Measurements from ENCODE around the gene HSH2D. TPM values are rescaled to one million over a fixed set of nuclear protein-coding genes. Genes with fewer than 3 reads are reported as not detected.
"Not testable (repeated sequence)": the region's sequence is repeated elsewhere in the genome, so short reads cannot be mapped to it uniquely, and the experiment has no call there.

The HSH2D gene
- total and polyA plus RNA-seq, 4 donors: 0.10 to 2.5 (median 1.3) TPM

GRCh38 chr19:16168465-16169081, 25.1 kb downstream of the HSH2D start:
- H3K4me1 ChIP-seq (ENCODE audit: control insufficient read depth in 1 of 2, insufficient read depth in 2 of 2, low read length in 2 of 2): no peaks in the 10 kb centered on the region
- no peak overlapping the region for H3K4me3 ChIP-seq (ENCODE audit: low read length in 2 of 2)
- H3K36me3 ChIP-seq (ENCODE audit: control insufficient read depth in 1 of 2, insufficient read depth in 2 of 2, low read length in 1 of 2): no peaks in the 10 kb centered on the region
- H3K27me3 ChIP-seq (ENCODE audit: control insufficient read depth in 1 of 2, insufficient read depth in 2 of 2, low read length in 1 of 2): no peaks in the 10 kb centered on the region
- intact Hi-C loops (cut with DNase I): no loop called here
- H3K27ac ChIP-seq (ENCODE audit: low read depth in 1 of 2, low read length in 2 of 2): no peak overlapping the region
- ATAC-seq (ENCODE audit: low FRiP score) (no peak), DNase-seq (no peak)
- H3K9me3 ChIP-seq (ENCODE audit: control insufficient read depth, low read length): no peaks in the 10 kb centered on the region
- 50 to 56% methylated on average over 2 of the region's 2 CpGs for WGBS, 2 donors

DNA sequence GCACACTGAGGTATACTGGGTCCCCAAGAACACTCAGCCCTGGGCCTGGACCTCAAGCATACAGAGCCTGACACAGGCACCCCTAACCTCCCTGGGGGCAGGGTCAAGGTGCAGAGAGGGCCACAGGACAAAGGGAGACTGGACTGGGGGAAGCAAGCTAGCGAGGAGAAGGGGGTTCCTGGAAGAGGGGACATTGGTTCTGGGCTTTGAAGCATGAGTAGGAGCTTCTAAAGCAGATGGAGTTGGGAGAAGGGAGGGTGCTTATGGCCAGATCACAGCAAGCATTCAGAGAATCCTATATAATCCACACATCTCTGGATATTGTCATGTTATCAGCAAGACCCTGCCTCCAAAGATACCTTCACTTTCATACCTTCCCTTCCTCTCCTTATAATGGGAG, 26.6 kb downstream of the HSH2D start:
- no peaks in the 10 kb centered on the region for H3K27me3 ChIP-seq (ENCODE audit: control insufficient read depth in 1 of 2, insufficient read depth in 2 of 2, low read length in 1 of 2)
- no peak for ATAC-seq (ENCODE audit: low FRiP score)
- no peaks in the 10 kb centered on the region for H3K4me1 ChIP-seq (ENCODE audit: control insufficient read depth in 1 of 2, insufficient read depth in 2 of 2, low read length in 2 of 2)
- WGBS, 2 donors: 69 to 85% methylated on average over 1 of the region's 1 CpG
- H3K4me3 ChIP-seq (ENCODE audit: low read length in 2 of 2): no peak overlapping the region
- intact Hi-C loops (cut with DNase I): no loop called here
- no peak for DNase-seq
- H3K27ac ChIP-seq (ENCODE audit: low read depth in 1 of 2, low read length in 2 of 2): no peak overlapping the region
- no peaks in the 10 kb centered on the region for H3K9me3 ChIP-seq (ENCODE audit: control insufficient read depth, low read length)
- H3K36me3 ChIP-seq (ENCODE audit: control insufficient read depth in 1 of 2, insufficient read depth in 2 of 2, low read length in 1 of 2): no peaks in the 10 kb centered on the region

DNA sequence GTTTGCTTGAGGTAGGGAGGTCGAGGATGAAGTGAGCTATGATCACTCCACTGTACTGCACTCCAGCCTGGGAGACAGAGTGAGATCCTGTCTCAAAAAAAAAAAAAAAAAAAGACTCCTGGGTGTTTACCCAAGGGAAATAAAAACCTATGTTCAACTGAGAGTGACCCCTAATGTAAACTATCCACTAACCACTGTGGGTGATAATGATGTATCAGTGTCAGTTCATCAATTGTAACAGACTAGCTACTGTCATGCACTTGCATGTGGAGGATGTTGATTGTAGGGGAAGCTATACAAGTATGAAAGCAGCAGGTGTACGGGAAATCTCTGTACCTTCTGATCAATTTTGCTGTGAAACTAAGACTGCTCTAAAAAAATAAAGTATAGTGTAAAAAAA, 32.5 kb downstream of the HSH2D start:
- no peaks in the 10 kb centered on the region for H3K4me1 ChIP-seq (ENCODE audit: control insufficient read depth in 1 of 2, insufficient read depth in 2 of 2, low read length in 2 of 2)
- H3K9me3 ChIP-seq (ENCODE audit: control insufficient read depth, low read length): peaks cover 2% of the 10 kb centered on the region
- H3K27me3 ChIP-seq (ENCODE audit: control insufficient read depth in 1 of 2, insufficient read depth in 2 of 2, low read length in 1 of 2): no peaks in the 10 kb centered on the region
- 62% methylated on average over 2 of the region's 2 CpGs for WGBS, 2 donors
- no peak for ATAC-seq (ENCODE audit: low FRiP score)
- DNase-seq: no peak
- H3K27ac ChIP-seq (ENCODE audit: low read depth in 1 of 2, low read length in 2 of 2): no peak overlapping the region
- H3K4me3 ChIP-seq (ENCODE audit: low read length in 2 of 2): no peak overlapping the region
- no peaks in the 10 kb centered on the region for H3K36me3 ChIP-seq (ENCODE audit: control insufficient read depth in 1 of 2, insufficient read depth in 2 of 2, low read length in 1 of 2)
- intact Hi-C loops (cut with DNase I): no loop called here

- 83 to 91% methylated on average over 5 of the region's 5 CpGs for WGBS, 2 donors
- ATAC-seq (ENCODE audit: low FRiP score); H3K4me1 ChIP-seq (ENCODE audit: control insufficient read depth in 1 of 2, insufficient read depth in 2 of 2, low read length in 2 of 2): not testable (repeated sequence)
Measured at GRCh38 chr19:16178866-16179265, 35.4 kb downstream of the HSH2D start.

DNA sequence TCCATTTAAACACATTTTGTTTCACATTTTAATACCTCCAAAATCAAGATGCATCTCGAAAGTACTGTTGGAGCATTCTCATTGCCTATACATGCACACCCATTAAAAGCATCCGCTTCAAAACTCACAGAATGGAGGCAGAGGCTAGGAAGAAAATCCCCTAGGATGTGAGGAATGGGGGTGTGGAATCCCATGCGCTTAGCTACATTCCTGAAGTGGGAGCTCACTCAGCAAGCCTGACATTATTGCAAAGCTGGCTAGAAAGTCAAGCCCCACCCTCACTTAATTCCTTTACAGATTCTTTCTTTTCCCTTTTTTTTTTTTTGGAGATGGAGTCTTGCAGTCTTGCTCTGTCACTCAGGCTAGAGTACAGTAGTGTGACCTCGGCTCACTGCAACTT, 37.1 kb downstream of the HSH2D start:
- H3K9me3 ChIP-seq (ENCODE audit: control insufficient read depth, low read length): peaks cover 2% of the 10 kb centered on the region
- H3K4me3 ChIP-seq (ENCODE audit: low read length in 2 of 2): no peak overlapping the region
- ATAC-seq (ENCODE audit: low FRiP score): no peak
- no peak overlapping the region for H3K27ac ChIP-seq (ENCODE audit: low read depth in 1 of 2, low read length in 2 of 2)
- intact Hi-C loops (cut with DNase I): loop anchor here (5.0 to 10.0 kb wide), 3 partner anchors 66 to 553 kb away; partner anchors contain the start of gene RAB8A (in 2 of the 2)
- no peak for DNase-seq
- H3K27me3 ChIP-seq (ENCODE audit: control insufficient read depth in 1 of 2, insufficient read depth in 2 of 2, low read length in 1 of 2): no peaks in the 10 kb centered on the region
- no peaks in the 10 kb centered on the region for H3K36me3 ChIP-seq (ENCODE audit: control insufficient read depth in 1 of 2, insufficient read depth in 2 of 2, low read length in 1 of 2)
- H3K4me1 ChIP-seq (ENCODE audit: control insufficient read depth in 1 of 2, insufficient read depth in 2 of 2, low read length in 2 of 2): no peaks in the 10 kb centered on the region
- 12 to 19% methylated on average over 4 of the region's 4 CpGs for WGBS, 2 donors

More at GRCh38 chr19:16178866-16179265, 35.4 kb downstream of the HSH2D start:
- DNase-seq; H3K9me3 ChIP-seq (ENCODE audit: control insufficient read depth, low read length); H3K36me3 ChIP-seq (ENCODE audit: control insufficient read depth in 1 of 2, insufficient read depth in 2 of 2, low read length in 1 of 2); H3K27ac ChIP-seq (ENCODE audit: low read depth in 1 of 2, low read length in 2 of 2); intact Hi-C loops (cut with DNase I); H3K27me3 ChIP-seq (ENCODE audit: control insufficient read depth in 1 of 2, insufficient read depth in 2 of 2, low read length in 1 of 2); H3K4me3 ChIP-seq (ENCODE audit: low read length in 2 of 2): not testable (repeated sequence)

DNA sequence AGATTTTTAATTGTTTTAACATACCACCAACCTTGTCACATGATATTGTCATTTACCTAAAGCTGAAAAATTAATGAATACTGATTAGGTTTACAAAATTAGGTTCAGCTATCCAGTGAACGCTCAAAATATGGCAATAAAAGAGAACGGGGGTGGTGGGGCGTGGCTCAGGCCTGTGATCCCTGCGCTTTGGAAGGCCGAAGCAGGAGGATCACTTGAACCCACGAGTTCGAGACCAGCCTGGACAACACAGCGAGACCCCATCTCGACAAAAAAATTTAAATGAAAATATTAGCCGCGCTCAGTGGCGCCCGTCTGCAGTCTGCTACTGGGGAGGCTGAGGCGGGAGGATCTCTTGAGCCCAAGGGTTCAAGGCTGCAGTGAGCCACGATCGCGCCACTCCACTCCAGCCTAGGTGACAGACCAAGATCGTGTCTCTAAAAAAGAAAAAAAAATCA, 41.2 kb downstream of the HSH2D start:
- Histone ChIP-seq H3K9me3 (ENCODE audit: control insufficient read depth, low read length) (no peaks in the 10 kb centered on the region), H3K4me3 (ENCODE audit: low read length in 2 of 2) (no peak overlapping the region), H3K36me3 (ENCODE audit: control insufficient read depth in 1 of 2, insufficient read depth in 2 of 2, low read length in 1 of 2) (no peaks in the 10 kb centered on the region), H3K27me3 (ENCODE audit: control insufficient read depth in 1 of 2, insufficient read depth in 2 of 2, low read length in 1 of 2) (no peaks in the 10 kb centered on the region), H3K4me1 (ENCODE audit: control insufficient read depth in 1 of 2, insufficient read depth in 2 of 2, low read length in 2 of 2) (no peaks in the 10 kb centered on the region), H3K27ac (ENCODE audit: low read depth in 1 of 2, low read length in 2 of 2) (no peak overlapping the region)
- ATAC-seq (ENCODE audit: low FRiP score): no peak
- DNase-seq: no peak
- intact Hi-C loops (cut with DNase I): loop anchor here (1.0 to 10.0 kb wide), 5 partner anchors 13 to 557 kb away; partner anchors contain the start of genes RAB8A (in 2 of the 2) and AP1M1 (in 1 of the 2)
- WGBS, 2 donors: 40 to 42% methylated on average over 18 of the region's 18 CpGs

GRCh38 chr19:16185123-16185767, 41.8 kb downstream of the HSH2D start, which contains the start of gene FAM32A:
FAM32A (plus strand) TSS chr19:16185410; CDS start chr19:16185443, 33 bp downstream.
- peak; percentile 99 for DNase-seq
- H3K4me3 ChIP-seq (ENCODE audit: low read length in 2 of 2): peak within 1 kb of the TSS; percentile 76 to 99
- intact Hi-C loops (cut with DNase I): loop anchor here (1.0 to 10.0 kb wide), 3 partner anchors 12 to 348 kb away; partner anchors contain the start of genes AP1M1 (in 1 of the 2) and RAB8A (in 1 of the 2)
- 0% methylated on average over 39 of the region's 39 CpGs for WGBS, 2 donors
- no peaks in the 10 kb centered on the region for H3K9me3 ChIP-seq (ENCODE audit: control insufficient read depth, low read length)
- H3K27ac ChIP-seq (ENCODE audit: low read depth in 1 of 2, low read length in 2 of 2): peak within 1 kb of the TSS in 1 of 2 donors; percentile 11
- no peaks in the 10 kb centered on the region for H3K36me3 ChIP-seq (ENCODE audit: control insufficient read depth in 1 of 2, insufficient read depth in 2 of 2, low read length in 1 of 2)
- H3K27me3 ChIP-seq (ENCODE audit: control insufficient read depth in 1 of 2, insufficient read depth in 2 of 2, low read length in 1 of 2): no peaks in the 10 kb centered on the region
- no peaks in the 10 kb centered on the region for H3K4me1 ChIP-seq (ENCODE audit: control insufficient read depth in 1 of 2, insufficient read depth in 2 of 2, low read length in 2 of 2)
- peak; percentile 98 for ATAC-seq (ENCODE audit: low FRiP score)

DNA sequence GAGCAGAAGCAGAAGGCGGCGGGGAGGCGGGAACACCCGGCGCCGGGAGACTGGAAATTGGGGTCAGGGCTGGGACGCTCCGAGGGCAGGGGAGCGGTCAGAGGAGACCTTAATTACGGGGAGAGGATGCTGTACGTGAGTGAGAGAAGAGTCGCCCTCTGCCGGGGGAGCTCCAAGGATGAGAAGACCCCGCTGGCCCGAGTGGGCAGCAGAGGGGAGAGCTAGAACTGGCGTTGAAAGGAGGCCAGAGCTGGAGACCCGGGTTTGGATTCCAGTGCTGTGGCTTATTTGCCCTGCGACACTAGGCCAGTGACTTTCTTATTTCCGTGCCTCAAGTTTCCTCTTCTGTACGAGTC, 42.3 kb downstream of the HSH2D start:
- H3K4me1 ChIP-seq (ENCODE audit: control insufficient read depth in 1 of 2, insufficient read depth in 2 of 2, low read length in 2 of 2): no peaks in the 10 kb centered on the region
- no peaks in the 10 kb centered on the region for H3K9me3 ChIP-seq (ENCODE audit: control insufficient read depth, low read length)
- 1% methylated on average over 20 of the region's 20 CpGs for WGBS, 2 donors
- ATAC-seq (ENCODE audit: low FRiP score) (peak; percentile 50), DNase-seq (no peak)
- intact Hi-C loops (cut with DNase I): loop anchor here (1.0 to 10.0 kb wide), 3 partner anchors 12 to 349 kb away; partner anchors contain the start of genes AP1M1 (in 1 of the 2) and RAB8A (in 1 of the 2)
- no peaks in the 10 kb centered on the region for H3K27me3 ChIP-seq (ENCODE audit: control insufficient read depth in 1 of 2, insufficient read depth in 2 of 2, low read length in 1 of 2)
- H3K4me3 ChIP-seq (ENCODE audit: low read length in 2 of 2): peak overlapping the region; percentile 76 to 99
- H3K27ac ChIP-seq (ENCODE audit: low read depth in 1 of 2, low read length in 2 of 2): peak overlapping the region in 1 of 2 donors; percentile 11
- H3K36me3 ChIP-seq (ENCODE audit: control insufficient read depth in 1 of 2, insufficient read depth in 2 of 2, low read length in 1 of 2): no peaks in the 10 kb centered on the region

All from aorta (tissue), 5 donors.